GM12878 (cell line): ENCODE results near the gene MAK.

ENCODE experiments used
- CTCF ChIP-seq, 3 experiments: IDR thresholded peaks in 2 of 3; conservative IDR thresholded peaks in 1 of 3; 2 replicates each; pipeline ENCODE4 v1.5.1; 2011; ENCODE audit warnings: low read depth in 3 of 3, low read length in 3 of 3, mild to moderate bottlenecking in 3 of 3, control low read depth in 2 of 3, moderate library complexity in 2 of 3, inconsistent platforms in 1 of 3, mixed read lengths in 1 of 3; ENCODE audit not compliant: control insufficient read depth in 2 of 3, insufficient read depth in 1 of 3; ENCODE audit errors: extremely low read depth in 1 of 3
- EZH2 ChIP-seq: IDR thresholded peaks from 2 replicates; pipeline ENCODE4 v1.6.1; 2012; ENCODE audit warnings: low read depth, mild to moderate bottlenecking, control low read depth, inconsistent platforms, low read length, borderline replicate concordance; ENCODE audit not compliant: control insufficient read depth
- GABPA ChIP-seq: IDR thresholded peaks from 2 replicates; pipeline ENCODE4 v1.6.1; 2014; ENCODE audit warnings: antibody characterized with exemption, low read depth, mild to moderate bottlenecking, inconsistent platforms
- IKZF1 ChIP-seq: fragments of 450-650 bp; conservative IDR thresholded peaks from 2 replicates; pipeline ENCODE4 v1.6.1; 2017; ENCODE audit warnings: antibody characterized with exemption, mild to moderate bottlenecking
- MYB ChIP-seq: fragments of 150-350 bp; IDR thresholded peaks from 2 replicates; pipeline ENCODE4 v1.6.1; 2014; ENCODE audit warnings: mild to moderate bottlenecking, low read depth, low read length, borderline replicate concordance
- NR2C1 ChIP-seq: fragments of 450-650 bp; IDR thresholded peaks from 2 replicates; pipeline ENCODE4 v1.6.1; 2017; ENCODE audit warnings: antibody characterized with exemption, mild to moderate bottlenecking, moderate library complexity
- NR2C2 ChIP-seq: IDR thresholded peaks from 2 replicates; pipeline ENCODE4 v1.6.1; 2011; ENCODE audit warnings: borderline replicate concordance, low read depth; ENCODE audit not compliant: control insufficient read depth, insufficient read length
- POLR2AphosphoS2 ChIP-seq: IDR thresholded peaks from 2 replicates; pipeline ENCODE4 v1.6.1; 2011; ENCODE audit warnings: low read depth, mild to moderate bottlenecking, low read length, improper control_type of control experiment, moderate library complexity
- POLR2AphosphoS5 ChIP-seq: IDR thresholded peaks from 2 replicates; pipeline ENCODE4 v1.6.1; 2011; ENCODE audit warnings: mild to moderate bottlenecking, low read length, inconsistent platforms
- STAT3 ChIP-seq: IDR thresholded peaks from 2 replicates; pipeline ENCODE4 v1.6.1; 2011; ENCODE audit warnings: low read depth, low read length, improper control_type of control experiment
- ZZZ3 ChIP-seq: IDR thresholded peaks from 2 replicates; pipeline ENCODE4 v1.6.1; 2011; ENCODE audit warnings: low read depth; ENCODE audit not compliant: control insufficient read depth, insufficient read length

DNA sequence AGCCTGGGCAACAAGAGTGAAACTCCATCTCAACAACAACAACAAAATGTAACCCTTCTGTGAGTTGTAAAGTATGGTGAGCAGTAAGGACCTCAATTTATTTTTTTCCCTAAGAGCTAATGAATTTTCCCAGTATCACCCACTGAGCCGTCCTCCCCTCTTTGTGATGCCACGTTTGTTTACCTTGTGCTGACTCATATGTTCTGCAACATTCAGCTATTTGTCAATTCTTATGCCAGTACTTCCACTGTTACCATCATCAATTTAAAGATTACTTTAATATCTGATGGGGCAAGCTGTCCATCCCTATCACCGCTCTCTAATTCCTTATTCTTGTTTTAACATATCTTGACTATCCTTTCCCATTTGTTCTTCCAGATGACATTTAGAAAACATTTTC is 37.5 kb downstream of the MAK start:
- TF ChIP-seq NR2C1 (no peak), POLR2AphosphoS5 (no peak), MYB (no peak), POLR2AphosphoS2 (no peak), GABPA (no peak), EZH2 (no peak), CTCF (IDR thresholded peaks at IDR 0.05 in 2 of 3, conservative IDR thresholded peaks at IDR 0.05 in 1 of 3; ENCODE audit: control insufficient read depth in 2 of 3, extremely low read depth in 1 of 3, insufficient read depth in 1 of 3, low read depth in 3 of 3, low read length in 3 of 3) (no peak), STAT3 (no peak), NR2C2 (no peak), IKZF1 (no peak), ZZZ3 (no peak)
